ENCODE data around the gene UBE2J2.

UBE2J2 gene

DNA sequence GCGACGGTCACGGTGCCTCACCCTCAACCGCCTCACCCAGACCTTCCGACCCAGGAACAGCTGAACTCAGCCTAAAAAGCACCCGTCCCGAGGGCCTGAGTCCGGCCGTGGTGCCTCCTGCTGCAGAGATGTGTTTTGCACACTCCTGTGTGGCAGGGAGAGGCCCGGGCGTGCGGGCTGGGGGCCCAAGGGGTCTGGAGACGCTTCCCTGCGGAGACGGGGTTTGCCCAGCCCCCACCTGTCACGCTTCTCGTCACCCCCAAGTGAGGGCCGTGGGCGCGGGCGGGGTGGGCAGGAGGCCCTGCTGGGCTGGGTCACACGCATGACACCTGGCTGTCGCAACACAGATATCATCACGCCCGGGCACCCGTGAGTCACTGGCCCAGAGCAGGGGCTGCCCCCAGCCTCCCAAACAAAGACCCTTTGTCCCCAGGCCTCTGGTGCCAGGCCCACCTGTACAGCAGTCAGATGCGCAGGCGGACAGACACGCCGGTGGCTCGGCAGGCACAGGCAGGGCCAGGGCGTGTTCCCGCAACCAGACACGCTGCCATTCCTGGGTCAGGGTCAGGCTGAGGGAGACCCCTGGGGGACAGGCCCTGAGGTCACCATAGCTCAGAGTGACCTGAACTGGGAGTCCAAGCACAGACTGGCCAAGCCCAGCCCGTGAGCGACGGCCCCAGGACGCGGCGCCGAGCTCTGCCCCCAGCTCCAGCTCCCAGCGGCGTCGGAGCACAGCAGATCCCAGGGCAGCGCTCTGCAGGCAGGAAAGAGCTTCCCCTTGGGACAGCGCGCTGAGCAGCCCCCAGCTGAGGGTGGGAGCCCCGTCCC lies 35.6 kb downstream of the UBE2J2 start:
- no peak for DNase-seq

DNA sequence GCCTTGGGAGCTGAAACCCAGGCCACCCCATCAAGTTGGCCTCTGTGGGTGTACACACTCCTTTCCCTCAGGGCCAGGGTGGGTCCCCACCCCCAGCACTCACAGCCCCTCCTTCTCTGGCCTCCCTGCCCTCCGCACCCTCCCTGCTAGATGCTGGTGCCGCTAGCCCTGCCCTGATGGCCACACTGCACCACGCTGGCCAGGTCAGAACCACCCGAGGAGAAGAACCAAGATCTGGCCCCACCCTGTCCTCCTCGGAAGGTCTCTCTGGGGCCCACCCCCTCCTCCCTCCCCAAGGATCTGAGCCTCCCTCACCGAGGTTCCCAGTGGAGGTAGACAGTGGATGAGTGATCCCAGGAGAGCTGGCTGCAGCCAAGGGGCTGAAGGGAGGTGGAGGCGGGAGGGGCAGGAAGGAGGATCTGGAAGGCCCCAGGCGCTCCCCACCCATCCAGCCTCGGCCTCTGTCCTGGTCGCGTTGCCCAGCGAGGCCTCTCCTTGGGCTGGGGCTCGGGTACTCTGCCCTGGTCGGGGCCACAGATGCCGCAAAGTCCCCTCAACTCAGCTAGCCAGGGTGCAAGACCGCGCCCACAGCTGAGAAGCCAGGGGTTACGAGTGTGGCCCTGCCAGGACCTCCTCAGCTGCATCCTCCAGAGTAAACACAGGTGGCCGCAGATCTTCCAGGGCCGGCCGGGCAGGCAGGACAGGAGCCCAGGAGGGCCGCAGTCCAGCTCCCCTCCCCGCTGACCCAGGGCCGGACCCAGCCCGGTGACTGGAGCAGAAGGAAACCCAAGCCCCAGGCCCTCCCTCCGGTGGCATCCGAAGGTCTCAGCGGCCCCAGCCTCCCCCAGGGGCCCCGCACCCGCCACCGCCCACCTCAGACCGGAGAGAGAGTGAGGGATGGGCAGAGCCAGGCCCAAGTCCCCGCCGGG lies 36.4 kb downstream of the UBE2J2 start:
- no peak for DNase-seq

DNA sequence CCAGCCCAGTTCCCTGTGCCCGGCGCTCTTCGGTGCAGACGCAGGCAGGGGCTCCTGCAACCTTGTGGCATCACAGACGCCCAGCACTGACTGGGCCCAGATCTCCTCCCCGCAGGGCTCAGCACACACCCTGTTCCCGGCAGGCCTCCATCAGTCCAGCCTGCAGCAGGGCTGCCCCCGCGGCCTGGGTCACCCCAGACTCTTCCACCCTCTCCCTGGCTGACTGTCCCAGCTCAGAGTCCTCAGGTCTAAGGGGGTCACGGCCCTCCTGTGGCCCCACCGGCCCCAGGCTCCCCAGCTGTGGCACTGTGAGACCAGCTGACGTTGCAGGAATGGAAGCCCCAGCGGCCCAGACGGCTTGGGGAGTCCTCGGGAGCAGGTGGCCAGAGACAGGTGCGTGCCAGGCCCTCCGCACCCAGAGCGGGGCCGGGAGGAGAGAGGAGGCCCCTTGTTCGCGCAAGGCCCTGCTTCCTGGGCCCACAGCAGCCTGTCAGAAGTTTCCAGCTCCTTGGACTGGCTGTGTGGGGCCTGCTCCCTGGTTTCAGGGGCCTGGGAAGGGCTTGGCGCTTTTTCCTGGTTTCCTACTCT lies 37.4 kb downstream of the UBE2J2 start:
- no peak for DNase-seq

DNA sequence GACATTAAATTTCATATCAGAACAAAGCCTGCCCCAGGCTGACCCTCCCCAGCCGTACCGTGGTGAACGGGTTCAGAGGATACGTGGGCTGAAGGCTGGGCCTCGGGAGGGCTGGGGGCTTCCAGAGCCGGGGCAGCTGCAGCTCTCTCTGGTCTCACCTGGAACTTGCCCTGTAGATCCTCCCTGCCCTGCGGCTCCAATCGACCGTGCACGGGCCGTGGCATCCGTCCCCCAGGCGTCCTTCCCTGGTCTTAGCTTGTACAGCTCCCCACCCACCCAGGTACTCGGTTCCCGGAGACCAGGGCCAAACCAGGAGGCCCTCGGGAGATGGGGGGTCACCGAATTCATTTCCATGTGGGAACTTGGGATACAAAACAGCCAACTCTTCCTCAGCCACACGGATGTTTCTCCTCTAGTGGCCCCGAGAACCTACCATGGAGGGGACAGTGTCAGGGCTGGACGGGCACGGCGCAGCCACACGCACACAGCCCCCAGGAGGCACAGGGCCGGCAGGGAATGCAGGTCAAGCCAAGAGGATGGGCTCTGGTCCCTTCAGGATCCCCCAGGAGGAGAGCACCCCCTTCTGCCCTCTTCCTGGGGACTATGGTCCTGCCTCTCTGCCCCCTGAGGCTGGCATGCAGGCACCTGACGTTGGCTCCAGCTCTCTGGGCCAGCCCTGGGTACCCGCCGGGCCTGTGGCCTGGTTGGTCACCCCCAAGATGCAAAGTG lies 38.5 kb downstream of the UBE2J2 start:
- DNase-seq, result no peak

DNA sequence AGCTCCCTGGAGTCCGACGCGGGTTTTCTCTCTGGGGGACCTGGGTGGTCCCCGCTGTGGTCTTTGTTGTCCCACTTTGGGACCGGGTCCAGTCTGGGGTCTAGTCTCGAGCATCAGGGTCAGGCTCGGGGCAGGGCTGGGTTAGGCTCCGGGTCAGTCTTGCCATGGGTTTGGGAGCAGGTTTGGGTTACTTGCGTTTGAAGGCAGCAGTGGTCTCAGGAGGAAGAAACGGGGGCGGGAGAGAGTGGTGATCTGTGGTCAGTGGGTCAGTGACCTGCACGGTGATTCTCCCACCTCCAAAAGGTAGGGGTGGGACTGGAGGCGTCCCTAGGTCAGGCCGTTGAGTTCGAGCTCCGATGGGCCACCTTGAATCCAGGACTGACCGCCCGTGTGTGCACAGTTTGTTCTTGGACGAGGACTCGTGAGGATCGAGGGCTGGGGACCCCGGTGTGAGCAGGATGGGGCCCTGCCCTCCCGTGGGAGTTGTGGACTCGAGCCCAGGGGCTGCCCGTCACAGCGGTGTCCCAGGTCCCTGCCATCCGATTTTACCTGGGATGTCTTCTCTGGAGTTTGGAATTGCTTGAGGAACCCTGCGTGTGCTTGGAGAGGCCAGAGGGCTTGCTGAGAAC lies 39.4 kb downstream of the UBE2J2 start:
- no peak for DNase-seq

DNA sequence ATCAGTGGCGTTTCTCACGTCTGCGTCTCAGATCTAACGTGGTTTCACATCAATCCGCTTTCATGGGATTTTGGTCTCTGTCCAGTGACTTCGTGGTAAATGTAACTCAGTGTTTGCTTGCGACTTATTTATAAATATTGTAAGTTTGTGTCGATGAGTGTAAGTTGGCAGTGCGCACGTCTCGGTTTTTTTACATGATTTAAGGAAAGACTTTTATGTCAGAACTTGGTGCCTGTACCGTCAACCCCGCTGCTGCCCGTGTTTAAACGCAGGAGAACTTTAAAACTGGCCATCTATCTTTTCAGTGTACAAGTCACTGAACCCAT lies 40.1 kb downstream of the UBE2J2 start:
- DNase-seq, result no peak

DNA sequence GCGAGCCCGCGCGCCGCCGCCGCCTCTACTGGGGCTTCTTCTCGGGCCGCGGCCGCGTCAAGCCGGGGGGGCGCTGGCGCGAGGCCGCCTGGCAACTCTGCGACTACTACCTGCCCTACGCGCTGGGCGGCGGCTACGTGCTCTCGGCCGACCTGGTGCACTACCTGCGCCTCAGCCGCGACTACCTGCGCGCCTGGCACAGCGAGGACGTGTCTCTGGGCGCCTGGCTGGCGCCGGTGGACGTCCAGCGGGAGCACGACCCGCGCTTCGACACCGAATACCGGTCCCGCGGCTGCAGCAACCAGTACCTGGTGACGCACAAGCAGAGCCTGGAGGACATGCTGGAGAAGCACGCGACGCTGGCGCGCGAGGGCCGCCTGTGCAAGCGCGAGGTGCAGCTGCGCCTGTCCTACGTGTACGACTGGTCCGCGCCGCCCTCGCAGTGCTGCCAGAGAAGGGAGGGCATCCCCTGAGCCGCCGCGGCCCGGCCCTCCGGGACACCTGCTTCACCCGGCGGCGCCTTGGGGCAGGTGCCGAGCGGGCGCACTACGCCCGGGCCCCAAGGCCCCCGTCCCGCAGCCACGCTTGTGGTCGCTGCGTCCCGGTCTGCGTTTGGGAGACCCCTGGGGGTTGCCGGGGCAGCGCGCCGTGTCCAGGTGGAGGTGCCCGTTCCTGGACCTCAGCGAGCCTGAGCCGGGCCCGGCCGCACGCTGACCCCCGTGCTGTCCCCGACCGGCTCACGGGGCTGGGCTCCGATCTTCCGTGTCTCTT lies 40.7 kb downstream of the UBE2J2 start:
- no peak for DNase-seq

DNA sequence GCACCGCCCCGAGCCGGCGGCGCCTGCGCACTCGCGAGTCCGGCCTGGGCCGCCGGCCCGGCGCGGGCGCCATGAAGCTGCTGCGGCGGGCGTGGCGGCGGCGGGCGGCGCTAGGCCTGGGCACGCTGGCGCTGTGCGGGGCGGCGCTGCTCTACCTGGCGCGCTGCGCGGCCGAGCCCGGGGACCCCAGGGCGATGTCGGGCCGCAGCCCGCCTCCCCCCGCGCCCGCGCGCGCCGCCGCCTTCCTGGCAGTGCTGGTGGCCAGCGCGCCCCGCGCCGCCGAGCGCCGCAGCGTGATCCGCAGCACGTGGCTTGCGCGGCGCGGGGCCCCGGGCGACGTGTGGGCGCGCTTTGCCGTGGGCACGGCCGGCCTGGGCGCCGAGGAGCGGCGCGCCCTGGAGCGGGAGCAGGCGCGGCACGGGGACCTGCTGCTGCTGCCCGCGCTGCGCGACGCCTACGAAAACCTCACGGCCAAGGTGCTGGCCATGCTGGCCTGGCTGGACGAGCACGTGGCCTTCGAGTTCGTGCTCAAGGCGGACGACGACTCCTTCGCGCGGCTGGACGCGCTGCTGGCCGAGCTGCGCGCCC lies 41.4 kb downstream of the UBE2J2 start, which contains the start of gene B3GALT6:
Gene B3GALT6 (plus strand): TSS at position 30 of the 588 bp plus-strand sequence. CDS start 42 bp downstream, at position 72.
- DNase-seq, result no peak

DNA sequence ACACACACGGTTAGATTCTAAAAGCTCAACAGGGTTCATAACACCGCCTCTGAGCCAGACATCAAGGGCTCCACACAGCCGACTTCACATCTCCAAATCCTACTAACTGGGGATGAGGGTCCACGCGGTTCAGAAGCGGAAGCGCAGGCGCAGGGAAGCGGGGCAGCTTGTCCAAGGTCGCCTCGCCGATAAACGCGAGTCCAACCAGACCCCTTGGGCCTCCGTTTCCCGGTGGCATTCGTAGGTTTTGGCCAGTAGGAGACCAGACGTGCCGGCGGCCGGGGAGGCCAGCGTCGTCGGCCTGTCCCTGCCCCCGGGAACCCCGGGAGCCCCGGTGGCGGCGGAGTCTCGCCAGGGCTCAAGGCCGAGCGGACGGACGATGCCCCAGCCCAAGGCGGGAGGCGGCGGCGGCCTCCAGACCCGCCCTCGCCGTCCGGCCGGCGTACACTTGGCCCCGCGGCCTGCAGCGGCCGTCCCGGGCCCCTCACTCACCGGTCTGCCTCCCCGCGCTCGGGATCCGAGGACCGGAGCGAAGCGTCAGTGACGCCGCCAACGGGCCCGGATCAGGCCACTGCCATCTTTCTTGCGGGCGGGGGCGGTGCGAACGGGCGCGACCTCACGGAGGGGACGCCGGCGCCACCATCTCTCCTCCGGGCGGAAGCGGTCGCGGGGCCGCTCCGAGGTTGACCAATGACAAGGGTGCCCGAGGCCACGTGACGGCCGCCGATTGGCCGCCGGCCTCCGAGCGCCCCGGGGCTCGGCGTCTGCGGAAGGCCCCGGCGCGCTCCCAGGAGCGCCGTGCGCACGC lies 42.0 kb downstream of the UBE2J2 start, which contains the start of gene SDF4:
Gene SDF4 (minus strand): TSS at position 602 of the 808 bp plus-strand sequence. CDS start 3,229 bp downstream, outside the sequence.
- DNase-seq, result peak; percentile 87

DNA sequence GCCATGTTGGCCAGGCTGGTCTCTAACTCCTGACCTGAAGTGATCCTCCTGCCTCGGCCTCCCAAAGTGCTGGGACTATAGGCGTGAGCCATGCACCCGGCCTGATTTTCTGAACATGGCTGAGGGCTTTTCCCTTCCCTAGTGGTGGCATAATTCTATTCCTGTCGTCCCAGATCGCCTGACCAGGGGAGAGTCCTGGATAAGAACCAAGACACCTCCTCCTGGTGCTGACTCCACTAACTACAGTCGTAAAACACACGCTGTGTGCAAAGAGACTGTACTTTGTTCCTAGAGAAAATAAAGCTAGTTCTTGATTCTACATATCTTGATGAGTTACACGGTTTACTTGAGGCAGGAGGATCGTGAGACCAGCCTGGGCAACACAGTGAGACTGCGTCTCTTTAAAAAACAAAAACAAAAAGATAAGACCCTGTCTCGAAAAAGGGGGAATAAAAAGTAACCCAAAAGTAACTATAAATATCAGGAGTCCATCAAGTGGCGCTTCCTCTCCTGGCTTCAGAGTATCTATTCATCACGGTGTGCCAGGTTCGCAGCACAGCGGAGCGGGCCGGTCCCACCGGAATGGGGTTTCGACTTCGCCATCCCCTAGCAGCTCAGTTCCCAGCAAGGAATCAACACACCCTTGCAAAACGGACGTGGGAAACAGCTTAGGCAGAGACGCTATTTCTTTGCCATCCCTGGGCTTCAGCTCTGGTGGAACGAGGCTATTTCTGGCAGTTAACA lies 42.8 kb downstream of the UBE2J2 start:
- DNase-seq, result no peak

DNA sequence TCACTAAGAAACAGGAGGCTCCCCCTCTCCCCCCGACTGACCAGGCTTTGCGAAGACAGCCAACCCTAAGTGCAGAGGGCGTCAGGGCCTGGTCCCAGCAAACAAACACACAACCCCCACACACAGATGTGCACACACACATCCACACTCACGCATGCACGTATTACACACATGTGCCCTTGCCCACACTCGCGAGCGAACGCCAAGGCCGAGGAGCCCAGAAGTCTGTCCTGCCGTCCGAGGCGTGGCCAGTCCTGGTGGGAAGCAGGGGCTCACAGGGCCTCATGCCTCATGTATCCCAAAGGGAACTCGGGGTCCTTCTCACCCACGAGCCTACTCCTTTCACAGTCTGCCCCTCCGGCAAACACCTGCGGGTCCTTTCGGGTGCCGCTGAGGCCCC lies 43.9 kb downstream of the UBE2J2 start:
- no peak for DNase-seq

DNA sequence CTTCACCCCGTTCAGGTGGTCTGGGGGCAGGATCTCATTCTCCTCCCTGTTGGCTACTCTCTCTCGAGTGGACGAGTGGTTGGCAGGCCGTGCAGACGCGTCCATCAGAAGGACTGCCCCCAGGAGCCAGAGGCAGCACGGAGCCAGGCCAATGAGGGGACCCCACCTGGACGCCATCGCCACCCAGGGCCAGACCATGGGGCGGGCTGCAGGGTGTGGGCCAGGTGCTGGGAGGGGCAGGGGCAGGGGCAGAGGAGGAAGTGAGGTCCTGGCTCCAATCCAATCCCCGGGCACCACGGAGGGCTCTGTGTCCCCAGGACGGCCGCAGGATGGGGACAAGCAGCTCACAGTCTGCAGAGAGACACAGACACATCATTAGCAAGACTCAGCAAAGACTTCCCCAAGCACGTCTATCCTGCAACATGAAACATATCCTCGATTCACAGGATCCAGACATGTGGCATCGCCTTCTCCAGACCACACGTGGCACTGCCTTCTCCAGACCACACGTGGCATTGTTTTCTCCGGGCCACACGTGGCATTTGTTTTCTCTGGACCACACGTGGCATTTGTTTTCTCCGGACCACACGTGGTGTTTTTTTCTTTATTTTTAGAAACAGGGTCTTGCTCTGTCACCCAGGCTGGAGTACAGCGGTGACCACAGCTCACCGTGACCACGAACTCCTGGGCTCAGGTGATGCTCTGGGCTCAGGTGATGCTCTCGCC lies 44.9 kb downstream of the UBE2J2 start:
- no peak for DNase-seq

DNA sequence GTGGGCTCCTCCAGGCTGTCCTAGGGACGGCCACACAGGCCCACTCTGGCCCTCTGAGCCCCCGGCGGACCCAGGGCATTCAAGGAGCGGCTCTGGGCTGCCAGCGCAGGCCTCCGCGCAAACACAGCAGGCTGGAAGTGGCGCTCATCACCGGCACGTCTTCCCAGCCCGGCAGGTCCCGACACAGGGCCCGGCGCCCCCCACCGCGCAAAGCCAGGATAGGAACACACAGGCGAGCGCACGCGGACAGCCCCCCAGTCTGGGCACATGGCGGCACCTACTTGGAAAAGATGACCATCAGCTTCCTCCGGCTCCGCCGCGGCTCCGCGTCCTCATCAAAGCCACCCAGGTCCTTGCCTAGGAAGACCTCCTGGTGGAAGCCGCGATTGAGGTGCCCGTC lies 45.5 kb downstream of the UBE2J2 start:
- no peak for DNase-seq

DNA sequence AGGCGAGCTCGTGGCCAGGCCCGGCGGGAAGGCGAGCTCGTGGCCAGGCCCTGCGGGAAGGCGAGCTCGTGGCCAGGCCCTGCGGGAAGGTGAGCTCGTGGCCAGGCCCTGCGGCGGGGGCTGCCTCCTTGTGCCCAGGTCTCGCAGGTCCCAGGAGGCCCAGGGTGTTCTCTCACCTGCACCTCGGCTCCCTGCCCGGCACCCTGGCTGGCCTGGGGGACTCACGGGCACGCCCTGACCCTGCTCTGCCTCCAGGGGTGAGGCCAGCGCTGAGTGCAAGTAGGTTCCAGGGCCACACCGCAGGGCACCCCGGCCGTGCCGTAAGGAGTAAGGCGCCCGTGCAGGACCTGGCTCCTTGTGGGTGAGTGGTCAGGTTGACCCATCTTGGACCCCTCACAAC lies 46.3 kb downstream of the UBE2J2 start:
- DNase-seq, result no peak

DNA sequence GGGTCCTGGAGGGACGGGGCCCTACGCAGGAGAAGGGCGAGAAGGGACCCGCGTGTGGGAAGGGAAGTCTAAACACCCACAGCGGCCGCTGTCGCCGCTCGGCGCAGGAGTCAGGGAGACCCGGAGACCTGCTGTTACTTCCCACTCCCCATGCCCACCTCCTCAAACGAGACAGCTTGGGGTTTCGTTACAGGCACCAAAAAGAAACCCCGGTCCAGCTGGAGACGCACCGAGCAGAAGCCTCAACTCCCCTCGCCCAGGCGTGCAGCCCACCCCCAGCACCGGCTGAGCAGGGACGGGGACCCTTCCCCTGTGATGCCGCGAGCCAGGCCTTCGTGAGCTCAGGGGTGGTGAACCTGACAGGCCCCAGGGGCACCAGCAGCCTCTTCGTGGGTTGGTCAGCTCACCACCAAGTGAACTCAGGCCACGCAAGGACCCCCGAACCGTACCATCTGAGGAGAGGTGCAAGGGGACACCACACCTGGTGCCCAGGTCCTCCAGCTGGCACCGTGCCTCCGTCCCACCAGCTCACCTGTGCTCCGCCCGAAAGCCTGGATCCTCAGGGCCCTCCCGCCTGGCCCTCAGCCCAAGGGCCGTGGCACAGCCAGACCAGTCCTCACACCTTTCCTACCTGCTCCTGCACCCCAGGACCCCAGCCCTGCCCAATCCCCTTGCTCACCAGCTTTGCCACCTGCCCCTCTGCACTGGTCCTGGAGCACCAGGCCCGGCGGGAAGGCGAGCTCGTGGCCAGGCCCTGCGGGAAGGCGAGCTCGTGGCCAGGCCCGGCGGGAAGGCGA lies 46.9 kb downstream of the UBE2J2 start:
- DNase-seq, result no peak

DNA sequence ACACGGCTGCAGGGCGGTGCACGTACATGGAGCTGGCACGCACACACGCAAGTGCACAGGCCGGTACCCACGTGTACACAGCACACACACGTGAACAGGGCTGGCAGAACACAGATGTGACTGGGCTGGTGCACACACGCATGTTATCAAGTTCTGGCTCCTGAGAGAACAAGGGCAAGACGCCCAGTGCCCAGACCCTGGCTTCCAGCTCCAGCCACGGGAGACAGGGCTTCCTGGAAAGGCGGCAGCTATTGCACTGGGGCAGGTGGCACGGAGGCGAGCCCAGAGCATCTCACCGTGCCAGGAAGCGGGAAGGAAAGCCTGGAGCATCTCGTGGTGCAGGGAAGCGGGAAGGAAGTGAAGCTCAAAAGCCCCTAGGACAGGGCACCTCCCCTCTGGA lies 47.7 kb downstream of the UBE2J2 start:
- no peak for DNase-seq

DNA sequence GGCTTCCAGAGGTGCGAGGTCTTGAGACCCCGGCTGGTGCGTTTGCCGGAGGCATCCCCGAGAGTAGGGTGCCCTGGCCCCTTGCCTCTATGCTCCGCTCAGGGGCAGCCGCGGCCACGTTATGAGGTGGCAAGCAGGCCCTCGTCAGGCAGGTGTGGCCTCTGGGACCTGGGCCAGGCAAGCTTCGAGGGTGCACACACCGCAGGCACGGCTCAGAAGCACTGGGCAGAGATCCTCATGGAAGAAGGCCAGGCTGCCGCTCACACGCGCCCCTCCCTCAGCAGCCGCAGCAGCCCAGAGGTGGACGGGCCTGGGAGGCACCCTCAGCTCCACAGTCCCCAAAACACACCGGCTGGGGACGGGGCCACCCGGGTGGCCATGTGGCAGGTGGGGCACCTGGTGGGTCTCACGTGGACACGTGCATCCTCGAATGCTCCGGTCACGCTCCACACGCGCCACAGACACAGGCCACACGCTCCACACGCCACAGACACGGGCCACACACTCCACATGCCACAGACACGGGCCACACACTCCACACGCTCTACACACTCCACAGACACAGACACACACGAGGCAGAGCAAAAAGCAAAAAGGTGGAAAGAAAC lies 48.3 kb downstream of the UBE2J2 start:
- DNase-seq, result no peak

Data from NCI-H774 (cell line).